WI38 (cell line): ENCODE measurements around the gene ADM5.
A peak's percentile ranks its signal among the peaks of the same experiment; 100 is the strongest.

Experiments used
- H3K4me3 ChIP-seq: 2 replicates; pipeline ENCODE4 v1.5.1; 2011; ENCODE audit warnings: low read depth, mild to moderate bottlenecking, control low read depth, low read length
- TF ChIP-seq, protein P1 (sequence below): IDR thresholded peaks from 2 replicates; pipeline ENCODE4 v1.5.1; 2012; ENCODE audit warnings: low read depth, mild to moderate bottlenecking, control low read depth, low read length

The ADM5 gene, protein sequence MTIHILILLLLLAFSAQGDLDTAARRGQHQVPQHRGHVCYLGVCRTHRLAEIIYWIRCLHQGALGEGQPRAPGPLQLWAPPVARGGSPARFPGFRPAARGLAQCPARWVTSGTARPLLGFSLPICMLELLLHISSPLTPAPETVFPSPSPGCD

DNA sequence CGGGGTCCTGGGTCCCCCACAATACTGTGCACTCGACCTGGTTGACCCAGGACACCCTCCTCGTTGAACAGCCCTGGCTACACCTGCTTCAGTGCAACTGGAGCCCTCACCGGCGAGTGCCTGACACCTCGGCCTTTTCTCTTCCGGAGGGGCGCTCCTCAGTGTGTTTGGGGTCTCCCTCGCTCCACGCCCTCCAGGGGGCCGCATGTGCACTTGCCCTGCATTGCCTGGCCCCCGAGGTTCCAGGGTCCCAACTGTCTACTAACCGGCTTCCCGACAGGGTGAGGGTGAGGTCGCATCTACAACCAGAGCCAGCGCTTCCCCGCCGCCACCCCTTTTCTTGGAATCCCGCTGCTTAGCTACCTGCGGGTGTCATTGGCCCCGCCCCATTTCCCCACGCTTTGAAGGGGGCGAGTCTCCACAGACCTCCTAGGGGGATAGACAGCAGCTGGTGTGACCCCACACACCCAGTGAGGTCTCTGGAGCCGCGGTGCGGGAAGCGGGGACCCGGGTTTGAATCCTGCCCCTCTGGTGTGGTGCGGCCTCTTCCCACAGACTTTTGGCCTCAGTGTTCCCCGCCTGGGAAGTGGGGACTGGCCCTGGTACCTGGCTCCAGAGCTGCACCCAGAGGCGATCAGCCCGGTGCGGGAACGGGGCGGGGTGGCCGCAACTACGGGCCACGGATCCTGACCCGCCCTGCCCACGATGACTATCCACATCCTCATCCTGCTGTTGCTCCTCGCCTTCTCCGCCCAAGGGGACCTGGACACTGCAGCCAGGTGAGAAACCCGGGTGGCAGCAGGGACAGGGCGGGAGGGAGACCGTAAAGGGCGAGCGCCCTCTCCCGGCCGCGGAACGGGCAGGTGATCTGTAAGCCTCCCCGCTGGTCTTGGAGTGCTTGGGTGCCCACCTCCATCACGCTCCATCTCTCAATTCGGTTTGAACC, at the start of gene ADM5:
TSS of gene ADM5 (plus strand) at position 462 of the 946 bp plus-strand sequence. CDS start at position 706, 244 bp downstream.
- TF ChIP-seq, protein P1, sequence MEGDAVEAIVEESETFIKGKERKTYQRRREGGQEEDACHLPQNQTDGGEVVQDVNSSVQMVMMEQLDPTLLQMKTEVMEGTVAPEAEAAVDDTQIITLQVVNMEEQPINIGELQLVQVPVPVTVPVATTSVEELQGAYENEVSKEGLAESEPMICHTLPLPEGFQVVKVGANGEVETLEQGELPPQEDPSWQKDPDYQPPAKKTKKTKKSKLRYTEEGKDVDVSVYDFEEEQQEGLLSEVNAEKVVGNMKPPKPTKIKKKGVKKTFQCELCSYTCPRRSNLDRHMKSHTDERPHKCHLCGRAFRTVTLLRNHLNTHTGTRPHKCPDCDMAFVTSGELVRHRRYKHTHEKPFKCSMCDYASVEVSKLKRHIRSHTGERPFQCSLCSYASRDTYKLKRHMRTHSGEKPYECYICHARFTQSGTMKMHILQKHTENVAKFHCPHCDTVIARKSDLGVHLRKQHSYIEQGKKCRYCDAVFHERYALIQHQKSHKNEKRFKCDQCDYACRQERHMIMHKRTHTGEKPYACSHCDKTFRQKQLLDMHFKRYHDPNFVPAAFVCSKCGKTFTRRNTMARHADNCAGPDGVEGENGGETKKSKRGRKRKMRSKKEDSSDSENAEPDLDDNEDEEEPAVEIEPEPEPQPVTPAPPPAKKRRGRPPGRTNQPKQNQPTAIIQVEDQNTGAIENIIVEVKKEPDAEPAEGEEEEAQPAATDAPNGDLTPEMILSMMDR, result peak; percentile 36; the same call in 1 of the 2 replicates
- peak within 1 kb of the TSS; percentile 73 for H3K4me3 ChIP-seq

DNA sequence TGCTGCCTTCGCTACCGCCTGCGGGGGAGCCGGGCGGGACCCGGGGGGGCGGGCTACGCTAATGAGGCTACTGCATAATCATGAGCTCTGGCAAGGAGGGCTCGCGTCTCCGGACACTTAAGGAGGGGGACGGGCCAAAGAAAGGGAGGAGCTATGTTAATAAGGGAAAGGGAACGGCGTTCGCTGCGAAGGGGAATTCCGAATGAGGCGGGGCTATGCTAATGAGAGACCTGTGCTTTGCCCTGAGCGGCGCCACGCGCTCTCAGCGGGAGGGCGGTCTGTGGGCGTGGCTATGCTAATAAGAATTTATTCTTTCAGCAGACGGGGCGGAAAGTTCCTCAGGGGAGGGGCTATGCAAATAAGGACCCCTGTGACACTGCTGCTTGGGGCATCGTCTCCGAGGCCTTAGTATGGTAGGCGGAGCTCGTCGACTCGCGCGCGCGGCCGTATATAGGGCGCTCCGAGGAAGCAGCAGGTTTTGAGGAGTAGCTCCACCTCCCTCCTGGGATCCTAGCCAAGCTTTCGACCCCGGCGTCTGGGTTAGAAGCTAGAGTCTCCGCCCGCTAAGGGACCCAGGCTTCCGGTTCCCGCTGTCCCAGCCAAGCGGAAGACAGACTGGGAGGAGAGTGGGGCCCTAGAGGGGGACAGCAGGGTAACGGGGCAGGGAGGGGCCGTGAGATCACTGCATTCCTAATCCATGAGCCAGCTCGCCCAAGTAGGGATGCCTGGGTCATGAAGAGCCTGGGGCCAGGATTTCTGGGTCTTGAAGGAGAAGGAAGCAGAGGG, 49.1 kb upstream of the ADM5 start, which contains the start of gene RRAS:
TSS of gene RRAS (minus strand) at position 31 of the 786 bp plus-strand sequence. CDS start 45 bp downstream, outside the sequence.
- peak within 1 kb of the TSS; percentile 81 for H3K4me3 ChIP-seq
- TF ChIP-seq, protein P1, result no peak

DNA sequence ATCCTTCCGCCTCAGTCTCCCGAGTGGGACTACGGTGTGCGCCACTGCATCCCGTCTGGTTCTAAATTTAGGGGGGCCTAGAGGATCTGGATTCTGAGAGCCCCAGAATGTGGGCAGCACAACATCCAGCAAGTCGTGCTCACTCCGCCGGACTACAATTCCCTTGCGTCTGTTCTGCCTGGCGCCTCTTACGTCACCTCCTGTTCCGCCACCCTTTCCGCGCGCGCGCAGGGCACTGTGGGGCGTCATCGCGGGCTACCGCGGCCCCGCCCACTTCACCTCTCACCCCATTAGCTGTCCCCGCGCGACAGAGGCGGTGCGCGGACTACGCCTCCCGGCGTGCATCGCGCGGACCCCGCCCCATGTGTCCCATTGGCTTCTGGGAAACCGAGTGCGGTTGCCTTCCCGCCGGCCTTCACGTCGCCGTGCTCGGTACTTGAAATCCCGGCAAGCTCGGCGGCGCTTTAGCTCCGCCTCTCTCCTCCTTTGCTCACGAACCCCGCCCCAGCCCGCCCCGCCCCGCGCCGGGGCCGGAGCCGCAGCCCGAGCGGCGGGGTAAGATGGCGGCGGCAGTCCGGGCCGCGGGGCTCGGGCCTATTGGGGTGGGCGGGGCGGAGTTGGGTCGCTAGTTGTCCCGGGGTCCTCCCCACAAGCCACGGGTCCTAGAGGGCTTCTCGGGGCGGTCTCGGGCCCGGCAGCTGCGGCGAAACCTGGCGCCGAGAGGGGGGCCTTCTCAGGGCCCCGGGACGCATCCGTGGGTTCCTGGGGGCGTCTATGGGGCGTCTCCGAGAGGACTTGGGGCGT, 47.5 kb upstream of the ADM5 start, which contains the start of gene SCAF1:
TSS of gene SCAF1 (plus strand) at position 522 of the 804 bp plus-strand sequence. CDS start 2,818 bp downstream, outside the sequence.
- peak within 1 kb of the TSS; percentile 69 for H3K4me3 ChIP-seq
- TF ChIP-seq, protein P1, result no peak

DNA sequence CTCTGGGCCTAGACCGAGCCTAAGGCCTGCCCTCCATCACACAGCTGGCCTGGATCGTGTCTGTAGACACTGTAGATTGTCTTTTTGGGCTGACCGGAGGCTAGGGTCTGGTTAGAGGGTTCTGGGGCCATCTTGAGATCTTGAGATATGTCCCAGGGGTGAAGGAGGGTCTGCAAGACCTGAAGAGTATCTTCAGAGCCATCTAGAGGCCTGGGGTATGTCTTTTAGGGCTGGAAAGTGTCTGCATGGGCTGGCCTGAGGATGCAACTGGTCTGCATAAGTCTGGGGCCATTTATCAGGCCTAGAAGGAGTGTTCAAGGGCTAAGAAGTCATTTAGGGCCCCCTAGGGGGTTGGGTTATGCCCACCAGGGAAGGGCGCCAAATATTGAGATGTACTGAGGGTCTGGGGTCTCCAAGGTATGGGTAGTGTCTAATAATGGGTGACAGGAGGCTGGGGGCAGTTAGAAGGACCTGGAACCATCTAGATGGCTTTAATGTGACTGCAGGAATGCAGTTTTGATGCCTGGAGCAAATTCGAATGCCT, 46.8 kb upstream of the ADM5 start:
- TF ChIP-seq, protein P1, result no peak
- H3K4me3 ChIP-seq, result peak overlapping the region; percentile 69

DNA sequence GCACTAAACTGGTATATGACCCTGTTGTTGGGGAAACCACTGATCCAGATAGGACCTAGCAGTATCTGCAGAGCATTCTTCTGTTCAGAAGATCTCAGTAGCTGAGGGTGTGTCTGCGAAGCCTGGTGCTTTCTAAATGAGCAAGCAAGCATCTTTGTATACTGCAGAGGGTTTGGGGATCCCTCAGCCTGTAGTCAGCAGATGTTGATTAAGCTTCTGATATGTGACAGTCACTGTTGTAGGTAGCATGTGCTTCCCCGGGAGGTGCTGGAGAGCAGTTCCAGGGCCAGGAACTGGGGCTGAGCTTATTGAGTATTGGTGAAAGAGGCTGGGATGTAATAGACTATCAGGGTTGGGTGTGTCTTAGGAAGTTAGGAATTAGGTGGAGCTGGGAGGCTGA, 45.9 kb upstream of the ADM5 start:
- TF ChIP-seq, protein P1, result no peak
- H3K4me3 ChIP-seq, result peak overlapping the region; percentile 69

DNA sequence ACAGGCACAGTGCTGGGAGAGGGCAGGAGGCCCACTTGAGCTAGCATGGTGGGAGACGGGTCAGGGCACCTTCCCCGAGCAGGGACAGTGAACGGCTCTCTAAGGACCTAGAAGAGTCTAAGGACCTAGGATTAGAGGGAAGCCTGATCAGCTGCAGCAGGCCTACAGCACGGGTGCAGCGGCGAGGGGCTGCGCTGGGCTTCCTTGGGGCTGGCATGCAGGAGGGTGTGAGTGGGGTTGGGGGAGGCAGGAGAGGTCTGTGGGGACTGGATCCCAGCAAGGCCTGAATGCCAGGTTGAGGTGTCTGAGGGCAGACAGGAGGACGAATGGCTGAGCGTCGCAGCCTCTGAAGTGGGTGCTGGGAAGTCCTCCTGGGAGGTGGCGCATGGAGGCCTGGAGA, 43.8 kb upstream of the ADM5 start:
- TF ChIP-seq, protein P1, result no peak
- no peak overlapping the region for H3K4me3 ChIP-seq
